Parathyroid adenoma (tissue), 2 donors: Measurements from ENCODE around the gene HMHB1.

Experiments
- H2AFZ ChIP-seq: fragments of 300-600 bp; sonication (generic); one replicate; pipeline ENCODE4 v1.7.0; 2017; ENCODE audit warnings: antibody characterized with exemption, mild to moderate bottlenecking
- H3K27ac ChIP-seq: fragments of 300-600 bp; sonication (generic); one replicate; pipeline ENCODE4 v1.7.0; 2017
- H3K27me3 ChIP-seq: fragments of 300-600 bp; sonication (generic); one replicate; pipeline ENCODE4 v1.7.0; 2017; ENCODE audit warnings: low read length; ENCODE audit not compliant: control insufficient read depth, insufficient read depth
- H3K36me3 ChIP-seq: fragments of 300-600 bp; sonication (generic); one replicate; pipeline ENCODE4 v1.7.0; 2017; ENCODE audit warnings: low read length; ENCODE audit not compliant: control insufficient read depth, insufficient read depth
- H3K4me1 ChIP-seq: fragments of 300-600 bp; sonication (generic); one replicate; pipeline ENCODE4 v1.7.0; 2017; ENCODE audit warnings: control low read depth
- H3K4me2 ChIP-seq: fragments of 300-600 bp; sonication (generic); one replicate; pipeline ENCODE4 v1.7.0; 2017; ENCODE audit warnings: low read length
- H3K4me3 ChIP-seq: fragments of 300-600 bp; sonication (generic); one replicate; pipeline ENCODE4 v1.7.0; 2017; ENCODE audit warnings: low read depth, low read length
- H3K79me2 ChIP-seq: fragments of 300-600 bp; sonication (generic); one replicate; pipeline ENCODE4 v1.7.0; 2017; ENCODE audit warnings: control low read depth
- H3K9ac ChIP-seq: fragments of 300-600 bp; sonication (generic); one replicate; pipeline ENCODE4 v1.7.0; 2017; ENCODE audit warnings: mild to moderate bottlenecking
- H3K9me3 ChIP-seq: fragments of 300-600 bp; sonication (generic); one replicate; pipeline ENCODE4 v1.7.0; 2017; ENCODE audit warnings: low read length; ENCODE audit not compliant: control insufficient read depth
- CTCF ChIP-seq: fragments of 300-600 bp; sonication (generic); IDR thresholded peaks from one replicate; pipeline ENCODE4 v1.7.0; 2017; ENCODE audit warnings: antibody characterized with exemption, mild to moderate bottlenecking
- donor health status: primary hyperparathyroidism.

The HMHB1 gene

GRCh38 chr5:143770450-143770849 is 41.5 kb upstream of the HMHB1 start:
- no peak overlapping the region for H3K9ac ChIP-seq
- no peak overlapping the region for H3K4me2 ChIP-seq
- TF ChIP-seq CTCF = no peak
- H3K4me3 ChIP-seq = no peak overlapping the region
- H3K79me2 ChIP-seq = no peaks in the 10 kb centered on the region
- no peaks in the 10 kb centered on the region for H3K4me1 ChIP-seq
- no peaks in the 10 kb centered on the region for H3K36me3 ChIP-seq
- H2AFZ ChIP-seq = no peak overlapping the region
- H3K9me3 ChIP-seq = no peaks in the 10 kb centered on the region
- H3K27ac ChIP-seq = no peak overlapping the region
- H3K27me3 ChIP-seq = no peaks in the 10 kb centered on the region

GRCh38 chr5:143771189-143771588 is 40.8 kb upstream of the HMHB1 start:
- H3K36me3 ChIP-seq = no peaks in the 10 kb centered on the region
- no peaks in the 10 kb centered on the region for H3K4me1 ChIP-seq
- no peaks in the 10 kb centered on the region for H3K79me2 ChIP-seq
- no peak overlapping the region for H2AFZ ChIP-seq
- H3K27me3 ChIP-seq = no peaks in the 10 kb centered on the region
- H3K9me3 ChIP-seq = no peaks in the 10 kb centered on the region
- no peak for TF ChIP-seq CTCF
- H3K4me3 ChIP-seq = no peak overlapping the region
- no peak overlapping the region for H3K9ac ChIP-seq
- H3K27ac ChIP-seq = no peak overlapping the region
- no peak overlapping the region for H3K4me2 ChIP-seq

DNA sequence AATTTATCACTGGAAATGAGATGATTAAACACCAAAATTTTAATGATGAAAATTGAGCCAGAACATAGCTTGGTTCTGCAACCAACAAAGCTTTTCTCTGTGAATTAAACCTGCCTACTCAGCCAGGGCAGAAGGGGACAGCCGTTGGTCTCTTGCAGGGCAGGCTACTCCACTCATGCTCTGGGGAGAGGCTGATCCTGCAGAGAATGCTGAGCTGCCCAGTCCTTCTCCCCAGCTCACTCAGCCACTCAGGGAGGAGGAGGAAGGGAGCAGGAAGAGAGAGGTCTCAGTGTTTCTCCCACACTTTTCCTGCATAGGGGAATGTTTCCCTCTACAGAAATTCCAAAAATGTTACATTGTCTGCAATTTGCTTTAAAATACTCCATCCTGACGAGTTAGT is 40.4 kb upstream of the HMHB1 start:
- Histone ChIP-seq H3K4me1 (no peaks in the 10 kb centered on the region), H3K9ac (no peak overlapping the region), H3K4me2 (no peak overlapping the region), H3K27ac (no peak overlapping the region), H3K27me3 (no peaks in the 10 kb centered on the region), H3K9me3 (no peaks in the 10 kb centered on the region), H3K36me3 (no peaks in the 10 kb centered on the region), H2AFZ (no peak overlapping the region), H3K79me2 (no peaks in the 10 kb centered on the region), H3K4me3 (no peak overlapping the region)
- TF ChIP-seq CTCF = no peak

DNA sequence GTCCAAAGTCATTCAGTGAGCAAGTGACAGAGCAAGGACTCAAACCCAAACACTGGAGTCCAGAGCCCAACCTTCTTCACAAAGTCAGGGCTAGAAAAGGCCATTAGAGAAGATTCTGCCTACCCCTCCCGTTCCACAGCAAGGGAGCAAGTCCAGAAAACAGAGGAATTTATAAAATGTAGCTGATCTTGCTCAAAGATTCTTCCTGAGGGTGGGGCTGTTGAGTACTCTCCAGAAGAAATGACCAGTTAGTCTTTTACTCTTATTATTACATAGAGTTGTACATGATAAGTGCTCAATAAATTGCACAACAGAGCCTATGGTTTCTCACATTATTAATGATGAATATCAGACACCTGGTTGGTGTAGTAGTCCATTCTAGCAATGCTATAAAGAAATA is 39.3 kb upstream of the HMHB1 start:
- Histone ChIP-seq H2AFZ (no peak overlapping the region), H3K36me3 (no peaks in the 10 kb centered on the region), H3K4me2 (no peak overlapping the region), H3K27ac (no peak overlapping the region), H3K4me1 (no peaks in the 10 kb centered on the region), H3K9me3 (no peaks in the 10 kb centered on the region), H3K9ac (no peak overlapping the region), H3K79me2 (no peaks in the 10 kb centered on the region), H3K4me3 (no peak overlapping the region), H3K27me3 (no peaks in the 10 kb centered on the region)
- no peak for TF ChIP-seq CTCF

DNA sequence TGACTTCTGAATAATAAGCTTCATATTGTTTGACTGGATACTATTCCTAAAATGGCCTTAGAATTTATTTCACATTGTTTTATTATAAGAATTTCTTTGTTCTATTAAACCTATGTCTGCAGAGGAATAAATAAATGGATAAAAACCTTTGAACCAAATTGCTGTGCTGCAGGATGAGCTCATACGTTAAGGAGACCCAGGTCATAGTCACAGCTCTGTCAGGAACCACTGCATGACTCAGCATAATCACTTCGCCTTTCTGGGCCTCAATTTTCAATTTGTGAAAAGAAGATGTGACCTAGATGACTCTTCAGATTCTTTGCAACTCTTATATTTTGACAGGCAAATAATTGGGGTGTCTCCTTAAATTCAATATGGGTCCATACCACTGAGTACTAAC is 36.7 kb upstream of the HMHB1 start:
- no peak overlapping the region for H2AFZ ChIP-seq
- H3K79me2 ChIP-seq = no peaks in the 10 kb centered on the region
- H3K9ac ChIP-seq = no peak overlapping the region
- H3K27me3 ChIP-seq = no peaks in the 10 kb centered on the region
- no peak overlapping the region for H3K4me3 ChIP-seq
- no peaks in the 10 kb centered on the region for H3K36me3 ChIP-seq
- no peak overlapping the region for H3K4me2 ChIP-seq
- no peak overlapping the region for H3K27ac ChIP-seq
- no peaks in the 10 kb centered on the region for H3K9me3 ChIP-seq
- no peaks in the 10 kb centered on the region for H3K4me1 ChIP-seq
- TF ChIP-seq CTCF = no peak
